Spleen (tissue), 7 donors: ENCODE measurements around the gene BCAS4.

ENCODE experiments used
- POLR2A ChIP-seq, 3 donors: fragments of 450-650 bp; IDR thresholded peaks; one replicate each; pipeline ENCODE4 v1.5.1; 2017; ENCODE audit warnings: antibody characterized with exemption in 3 of 3, mild to moderate bottlenecking in 1 of 3
- TF ChIP-seq, protein P1 (sequence below), 11 experiments: fragments of 200-600 bp in 7 of 11; fragments of 450-650 bp in 4 of 11; sonication (generic) in 4 of 11; IDR thresholded peaks in 8 of 11; conservative IDR thresholded peaks in 3 of 11; 1 replicate in 7 of 11; 2 replicates in 4 of 11; pipeline versions ENCODE4 v1.4.0 to v1.8.0; 2016 to 2021; ENCODE audit warnings: antibody characterized with exemption in 11 of 11, inconsistent platforms in 4 of 11, mild to moderate bottlenecking in 1 of 11
- donor health status: DM: no; HTN: no; CAD: no; lungs with moderate emphysema.
- donor health status: DM: no; HTN: no; CAD: no.
- donor health status: DM: no; HTN: no; CAD: no.

DNA sequence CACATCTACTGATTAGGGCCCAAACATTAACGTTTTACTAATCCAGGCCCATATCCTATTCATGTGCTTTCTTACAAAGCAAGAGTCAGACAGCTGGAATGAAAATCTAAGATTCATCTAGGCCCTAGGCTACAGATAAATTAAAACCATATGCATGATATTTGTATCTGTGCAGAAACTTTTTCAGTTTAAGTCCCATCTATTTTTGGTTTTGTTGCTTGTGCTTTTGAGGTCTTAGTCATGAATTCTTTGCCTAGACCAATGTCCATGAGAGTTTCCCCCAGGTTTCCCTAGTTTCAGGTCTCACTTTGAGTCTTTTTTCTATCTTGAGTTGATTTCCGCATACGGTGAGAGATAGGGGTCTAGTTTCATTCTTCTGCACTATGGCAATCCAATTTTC, 116.2 kb downstream of the BCAS4 start:
- TF ChIP-seq POLR2A (IDR thresholded peaks at IDR 0.05): no peak
- TF ChIP-seq, protein P1, sequence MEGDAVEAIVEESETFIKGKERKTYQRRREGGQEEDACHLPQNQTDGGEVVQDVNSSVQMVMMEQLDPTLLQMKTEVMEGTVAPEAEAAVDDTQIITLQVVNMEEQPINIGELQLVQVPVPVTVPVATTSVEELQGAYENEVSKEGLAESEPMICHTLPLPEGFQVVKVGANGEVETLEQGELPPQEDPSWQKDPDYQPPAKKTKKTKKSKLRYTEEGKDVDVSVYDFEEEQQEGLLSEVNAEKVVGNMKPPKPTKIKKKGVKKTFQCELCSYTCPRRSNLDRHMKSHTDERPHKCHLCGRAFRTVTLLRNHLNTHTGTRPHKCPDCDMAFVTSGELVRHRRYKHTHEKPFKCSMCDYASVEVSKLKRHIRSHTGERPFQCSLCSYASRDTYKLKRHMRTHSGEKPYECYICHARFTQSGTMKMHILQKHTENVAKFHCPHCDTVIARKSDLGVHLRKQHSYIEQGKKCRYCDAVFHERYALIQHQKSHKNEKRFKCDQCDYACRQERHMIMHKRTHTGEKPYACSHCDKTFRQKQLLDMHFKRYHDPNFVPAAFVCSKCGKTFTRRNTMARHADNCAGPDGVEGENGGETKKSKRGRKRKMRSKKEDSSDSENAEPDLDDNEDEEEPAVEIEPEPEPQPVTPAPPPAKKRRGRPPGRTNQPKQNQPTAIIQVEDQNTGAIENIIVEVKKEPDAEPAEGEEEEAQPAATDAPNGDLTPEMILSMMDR (IDR thresholded peaks at IDR 0.05 in 8 of 11, conservative IDR thresholded peaks at IDR 0.05 in 3 of 11): no peak
